ENCODE measurements around the gene NUFIP2.
"Not testable (repeated sequence)": the region's sequence is repeated elsewhere in the genome, so short reads cannot be mapped to it uniquely, and the experiment has no call there.

The NUFIP2 gene

DNA sequence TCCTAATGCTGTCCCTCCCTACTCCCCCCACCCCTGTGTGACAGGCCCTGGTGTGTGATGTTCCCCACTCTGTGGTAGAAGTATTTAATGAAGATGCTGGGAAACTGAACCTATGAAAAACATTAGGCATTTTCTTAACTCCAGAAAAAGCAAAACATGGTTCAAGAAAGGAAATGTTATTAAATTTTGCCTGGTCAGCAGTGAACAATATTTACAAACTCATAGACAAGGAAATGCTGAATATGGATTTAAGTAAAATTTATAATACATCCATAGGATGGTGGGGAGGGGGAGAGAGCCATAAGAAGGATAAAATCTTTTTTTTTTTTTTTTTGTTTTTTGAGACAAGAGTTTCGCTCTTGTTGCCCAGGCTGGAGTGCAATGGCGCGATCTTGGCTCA lies 58.0 kb downstream of the NUFIP2 start:
- DNase-seq = no peak

DNA sequence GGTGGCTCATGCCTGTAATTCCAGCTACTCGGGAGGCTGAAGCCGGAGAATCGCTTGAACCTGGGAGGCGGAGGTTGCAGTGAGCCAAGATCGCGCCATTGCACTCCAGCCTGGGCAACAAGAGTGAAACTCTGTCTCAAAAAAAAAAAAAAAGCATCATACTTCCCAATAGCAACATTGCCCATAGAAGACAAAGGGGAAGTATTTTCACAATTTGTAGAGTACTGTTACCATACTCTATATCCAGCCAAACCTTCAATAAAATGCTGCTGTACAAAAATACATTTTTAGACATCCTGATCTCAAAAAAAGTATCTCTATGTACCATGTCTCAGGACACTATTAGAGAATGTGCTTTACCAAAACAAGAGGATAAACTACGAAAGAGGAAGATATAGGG lies 59.0 kb downstream of the NUFIP2 start:
- DNase-seq = not testable (repeated sequence)

DNA sequence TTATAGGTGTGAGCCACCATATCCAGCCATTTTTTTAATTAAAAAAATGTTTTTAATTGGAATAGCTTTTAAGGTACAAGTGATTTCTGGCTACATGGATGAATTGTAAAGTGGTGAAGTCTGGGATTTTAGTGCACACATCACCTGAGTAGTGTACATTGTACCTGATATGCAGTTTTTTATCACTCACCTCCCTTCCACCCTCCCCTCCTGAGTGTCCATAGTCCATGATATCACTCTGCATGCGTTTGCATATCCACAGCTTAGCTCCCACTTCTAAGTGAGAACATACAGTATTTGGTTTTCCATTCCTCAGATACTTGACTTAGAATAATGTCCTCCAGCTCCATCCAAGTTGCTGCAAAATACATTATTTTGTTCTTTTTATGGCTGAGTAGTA lies 60.6 kb downstream of the NUFIP2 start:
- no peak for DNase-seq

DNA sequence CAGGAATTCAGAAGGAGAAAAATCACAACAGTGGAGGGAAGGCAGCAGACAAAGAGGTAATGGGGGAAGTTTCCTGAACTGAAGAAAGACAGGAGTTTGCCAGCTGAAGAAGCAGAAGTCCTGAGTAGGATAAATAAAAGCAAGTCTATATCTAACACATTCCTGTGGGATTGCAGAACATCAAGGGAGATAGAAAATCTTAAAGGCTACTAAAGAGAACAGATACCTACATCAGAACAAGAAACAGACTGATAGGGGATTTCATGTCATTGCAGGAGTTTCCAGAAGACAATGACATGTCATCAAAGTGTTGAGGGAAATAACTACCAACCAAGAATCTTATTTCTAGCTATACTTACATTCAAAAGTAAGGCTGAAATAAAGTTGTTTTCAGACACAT lies 68.6 kb downstream of the NUFIP2 start:
- no peak for DNase-seq

DNA sequence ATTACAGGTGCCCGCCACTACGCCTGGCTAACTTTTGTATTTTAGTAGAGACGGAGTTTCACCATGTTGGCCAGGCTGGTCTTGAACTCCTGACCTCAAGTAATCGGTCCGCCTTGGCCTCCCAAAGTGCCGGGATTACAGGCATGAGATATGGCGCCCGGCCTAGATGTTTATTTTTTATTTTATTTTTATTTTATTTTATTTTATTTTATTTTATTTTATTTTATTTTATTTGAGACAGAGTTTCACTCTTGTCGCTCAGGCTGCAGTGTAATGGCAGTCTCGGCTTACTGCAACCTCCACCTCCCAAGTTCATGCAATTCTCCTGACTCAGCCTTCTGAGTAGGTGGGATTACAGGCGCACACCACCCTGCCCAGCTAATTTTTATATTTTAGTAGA lies 72.6 kb downstream of the NUFIP2 start:
- DNase-seq = not testable (repeated sequence)

DNA sequence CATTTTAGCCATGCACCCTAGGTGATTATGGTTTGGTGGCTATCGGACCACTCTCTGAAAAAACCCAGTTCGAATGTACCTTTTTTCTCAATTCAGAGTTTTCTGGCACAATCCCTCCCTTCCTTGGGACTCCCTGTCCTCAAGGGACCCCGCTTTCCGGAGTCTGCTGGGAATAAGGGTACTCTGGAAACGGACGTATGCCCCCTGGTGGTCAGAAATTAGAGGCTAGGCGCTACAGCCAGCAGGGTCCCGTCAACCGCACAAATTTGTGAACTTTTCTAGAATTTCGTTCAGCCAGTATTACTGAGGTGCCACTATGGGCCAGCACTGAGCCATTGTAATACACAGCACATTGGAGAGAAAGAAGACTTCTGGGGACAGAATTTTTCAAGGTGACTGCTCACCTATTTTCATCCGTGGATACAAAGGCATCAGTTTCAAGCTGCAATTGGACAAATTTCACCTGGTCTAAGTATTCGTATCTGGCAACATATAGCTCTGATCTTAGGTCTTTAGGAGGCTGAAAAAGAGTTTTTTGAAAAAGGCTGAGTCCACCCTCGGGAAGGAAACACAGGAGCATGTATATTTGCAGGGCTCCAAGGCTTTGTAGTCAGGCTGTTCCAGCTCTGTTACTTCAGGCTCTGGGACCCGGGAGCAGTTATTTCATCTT lies 74.4 kb downstream of the NUFIP2 start:
- peak; percentile 69 to 71 for DNase-seq

DNA sequence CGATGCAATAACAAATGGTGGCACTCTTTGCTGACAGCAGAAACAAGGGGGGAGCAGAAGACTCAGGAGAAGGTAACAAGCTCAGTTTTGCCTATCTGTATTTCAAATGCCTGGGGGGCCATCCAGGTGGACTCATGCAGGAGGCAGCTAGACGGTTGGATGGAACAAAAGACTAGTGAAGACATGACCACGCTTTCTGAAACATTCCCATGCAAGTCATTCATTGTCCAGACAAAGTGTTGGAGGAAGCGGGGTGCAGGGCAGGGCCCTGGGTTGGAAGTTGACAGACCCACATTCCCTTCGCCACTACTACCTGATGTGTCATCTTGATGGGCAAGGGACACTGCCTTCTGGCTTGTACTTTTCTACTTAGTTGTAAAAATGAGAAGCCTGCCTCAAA lies 77.1 kb downstream of the NUFIP2 start:
- DNase-seq = no peak

DNA sequence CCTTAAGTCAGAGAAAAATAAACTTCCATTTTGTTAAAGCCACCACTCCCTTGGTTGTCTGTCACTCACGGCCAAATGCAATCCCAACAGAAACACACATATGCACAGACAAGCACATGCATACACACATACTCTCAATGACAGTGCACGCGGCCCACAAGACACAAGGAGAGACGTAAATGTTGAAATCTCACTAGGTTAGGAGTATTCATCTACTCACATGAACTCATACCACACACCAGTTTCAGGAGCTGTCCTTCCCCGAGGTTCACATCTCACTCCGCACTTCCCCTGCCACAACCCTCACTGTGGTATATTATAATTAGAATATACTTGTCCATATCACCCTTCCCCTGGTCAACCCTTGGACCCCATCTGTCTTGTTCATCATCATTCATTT lies 77.8 kb downstream of the NUFIP2 start:
- no peak for DNase-seq

DNA sequence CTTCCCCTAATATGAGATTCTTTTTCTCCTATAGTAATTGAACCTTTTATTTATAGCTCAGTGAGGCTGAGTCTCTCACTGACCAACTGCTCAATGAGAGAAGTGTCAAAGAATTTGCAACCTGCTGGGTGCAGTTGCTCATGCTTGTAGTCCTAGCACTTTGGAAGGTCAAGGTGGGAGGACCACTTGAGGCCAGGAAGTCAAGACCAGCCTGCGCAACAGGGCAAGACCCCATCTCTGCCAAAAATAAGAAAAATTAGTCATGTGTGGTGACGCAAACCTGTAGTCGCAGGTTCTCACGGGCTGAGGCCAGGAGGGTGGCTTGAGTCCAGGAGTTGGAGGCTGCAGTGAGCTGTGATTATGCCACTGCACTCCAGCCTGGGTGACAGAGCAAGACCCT lies 78.2 kb downstream of the NUFIP2 start:
- DNase-seq = no peak

DNA sequence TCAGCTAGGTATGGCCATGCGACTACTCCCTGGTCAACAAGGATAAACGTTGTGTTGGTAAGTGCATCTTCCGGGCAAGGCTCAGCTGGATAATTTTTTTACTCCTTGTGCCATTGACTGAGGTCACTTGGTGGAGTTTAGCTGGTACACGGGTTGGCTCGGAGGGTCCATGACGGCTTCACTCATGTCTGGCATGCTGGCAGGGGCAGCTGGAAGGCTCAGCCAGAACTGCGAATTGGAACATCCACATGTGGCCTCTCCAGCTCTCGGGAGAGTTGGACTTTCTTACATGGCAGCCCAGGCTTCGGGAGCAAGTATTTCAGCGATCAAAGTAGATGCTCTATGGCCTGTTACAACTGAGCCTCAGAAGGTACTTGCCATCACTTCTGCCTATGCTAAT lies 78.8 kb downstream of the NUFIP2 start:
- no peak for DNase-seq

DNA sequence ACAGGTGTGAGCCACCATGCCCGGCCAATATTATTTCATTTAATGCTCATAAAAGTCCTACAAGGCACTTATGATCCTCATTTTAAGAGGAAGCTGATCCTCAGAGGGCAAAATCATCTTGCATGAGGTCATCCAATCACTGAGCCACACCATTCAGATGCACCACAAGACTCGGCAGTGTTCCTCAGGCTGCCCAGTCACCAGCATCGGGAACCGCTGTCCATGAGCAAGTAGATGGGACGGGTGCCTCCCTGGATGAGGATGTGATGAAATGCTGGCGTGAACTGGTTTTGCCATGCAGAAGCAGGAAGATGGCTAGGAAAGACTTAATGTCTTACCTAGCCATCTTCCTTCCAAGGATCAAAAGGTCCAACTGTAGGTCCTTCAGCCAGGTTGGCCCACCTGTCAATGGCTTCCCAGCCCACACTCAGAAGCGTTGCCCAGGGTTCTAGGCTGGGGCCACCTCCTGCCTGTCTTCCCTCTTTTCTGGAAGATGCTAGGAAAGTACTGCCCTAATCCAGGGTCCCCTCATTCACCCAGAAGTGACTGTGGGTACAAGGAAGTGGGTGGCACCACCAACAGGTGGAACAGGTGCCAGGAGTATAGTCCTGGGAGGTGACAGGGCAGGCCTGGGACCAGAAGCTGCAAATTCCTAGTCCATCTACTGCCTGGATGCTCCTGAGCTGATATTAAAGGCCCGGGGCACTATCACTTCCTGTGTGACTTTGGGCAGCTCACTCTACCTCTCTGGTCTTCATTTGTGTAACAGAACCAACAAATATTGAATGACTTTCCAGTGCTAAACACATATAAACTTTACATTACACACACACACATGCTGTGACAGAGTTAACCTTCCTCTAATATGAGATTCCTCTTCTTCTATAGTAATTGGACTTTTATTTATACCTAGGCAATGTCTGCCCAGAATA lies 79.5 kb downstream of the NUFIP2 start:
- peak in 1 of 2 donors; percentile 60 for DNase-seq

DNA sequence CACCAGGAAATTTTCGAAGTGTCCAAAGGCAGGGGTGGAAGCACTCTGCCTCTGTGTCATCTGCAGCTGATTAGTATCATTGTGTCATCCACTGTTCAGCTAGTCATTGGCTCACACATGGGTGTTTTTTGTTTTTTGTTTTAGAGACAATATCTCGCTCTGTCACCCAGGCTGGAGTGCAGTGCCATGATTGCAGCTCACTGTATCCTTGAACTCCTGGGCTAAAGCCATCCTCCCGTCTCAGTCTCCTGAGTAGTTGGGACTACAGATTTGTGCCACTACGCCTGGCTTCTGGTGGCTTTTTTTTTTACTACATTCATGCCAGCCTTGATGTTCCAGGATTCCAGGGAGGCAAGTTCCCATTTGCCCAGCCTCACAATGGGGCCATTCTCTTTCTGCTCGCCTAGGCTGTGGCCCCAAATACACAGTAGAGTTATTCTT lies 81.2 kb downstream of the NUFIP2 start:
- DNase-seq = no peak

DNA sequence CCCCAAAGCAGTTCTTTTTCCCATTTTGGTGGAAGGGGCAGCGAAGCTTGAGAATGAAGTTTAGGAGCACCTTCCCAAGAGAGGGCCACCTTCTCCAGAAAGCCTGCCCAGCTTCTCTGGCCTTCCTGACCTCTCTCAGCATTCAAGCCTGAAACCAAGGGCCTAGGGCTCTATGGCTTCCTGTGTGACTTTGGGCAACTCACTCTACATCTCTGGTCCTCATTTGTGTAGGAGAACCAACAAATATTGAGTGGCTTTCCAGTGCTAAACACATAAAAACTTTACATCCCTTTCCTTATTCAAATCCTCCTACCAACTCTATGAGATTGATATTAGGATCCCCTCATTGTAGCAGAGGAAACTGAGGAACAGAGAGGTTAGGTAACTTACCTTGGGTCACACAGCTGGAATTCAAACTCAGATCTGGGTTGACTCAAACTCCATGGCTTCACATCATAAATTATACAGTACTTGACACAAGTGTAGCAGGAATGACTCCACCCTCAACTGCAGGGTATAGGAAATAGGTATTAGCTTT lies 81.8 kb downstream of the NUFIP2 start:
- DNase-seq = no peak

DNA sequence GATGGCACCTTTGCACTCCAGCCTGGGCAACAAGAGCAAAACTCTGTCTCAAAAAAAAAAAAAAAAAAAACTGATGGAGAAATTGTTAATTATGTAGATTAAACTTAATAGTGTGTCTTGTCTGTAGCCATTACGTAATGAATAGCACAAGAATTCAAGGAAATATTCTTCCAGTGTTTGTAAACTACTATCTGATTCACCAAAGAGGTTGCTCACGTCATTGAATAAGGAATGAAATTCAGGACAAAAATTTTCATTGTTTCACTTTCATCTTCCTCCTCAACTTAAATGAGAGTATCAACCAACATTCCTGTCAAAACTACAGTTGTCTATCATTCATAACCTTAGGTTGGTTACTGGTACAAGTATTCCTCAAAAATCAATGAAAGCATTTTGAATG lies 83.1 kb downstream of the NUFIP2 start:
- DNase-seq = no peak

DNA sequence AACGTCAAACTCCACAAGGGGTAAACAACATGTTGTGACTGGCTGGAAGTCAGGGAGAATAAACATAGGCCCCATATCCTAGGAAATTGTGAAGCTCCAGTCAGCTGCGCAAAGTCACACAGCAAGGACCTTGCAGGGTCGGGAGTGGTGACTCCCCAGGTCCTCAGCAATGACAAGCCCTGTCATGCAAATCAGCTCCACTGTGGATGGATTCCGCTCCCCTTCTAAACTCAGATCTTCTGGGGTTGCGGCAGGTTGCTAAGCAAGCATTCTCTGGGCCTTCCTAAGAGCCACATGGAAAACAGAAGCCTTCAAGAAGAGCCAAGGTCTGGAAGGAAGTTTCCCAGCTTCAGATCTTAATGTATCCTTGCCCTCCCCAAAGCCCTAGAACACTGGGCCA lies 84.9 kb downstream of the NUFIP2 start:
- DNase-seq = no peak

DNA sequence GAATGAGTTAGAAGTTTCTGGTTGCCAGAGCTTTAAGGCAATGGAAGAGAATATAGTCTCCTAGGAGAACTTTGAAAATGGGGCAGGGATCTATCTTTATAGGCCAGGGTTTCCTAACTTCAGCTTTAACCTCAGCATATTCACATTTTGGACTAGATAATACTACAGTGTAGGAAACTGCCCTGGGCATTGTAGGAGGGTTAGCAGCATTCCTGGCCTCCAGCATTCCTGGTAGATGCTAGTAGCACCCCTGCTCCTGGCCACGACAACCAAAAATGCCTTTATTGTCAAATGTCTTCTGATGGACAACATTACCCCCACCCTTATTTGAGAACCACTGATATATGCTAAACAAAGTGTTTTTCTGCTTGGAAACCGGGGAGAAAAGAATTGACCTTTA lies 86.0 kb downstream of the NUFIP2 start:
- no peak for DNase-seq

All from CD4-positive, alpha-beta T cell treated with Interleukin-1 beta for 1 hour (primary cell).